Measurements from ENCODE around the gene FOXF2. TPM values are rescaled to one million over a fixed set of nuclear protein-coding genes. Genes with fewer than 3 reads are reported as not detected.

Gene FOXF2
- total and polyA plus RNA-seq, 2 of the 13 experiments (the other 11 are each of a cell fraction or from before 2014, with no cell fraction given) = not detected

DNA sequence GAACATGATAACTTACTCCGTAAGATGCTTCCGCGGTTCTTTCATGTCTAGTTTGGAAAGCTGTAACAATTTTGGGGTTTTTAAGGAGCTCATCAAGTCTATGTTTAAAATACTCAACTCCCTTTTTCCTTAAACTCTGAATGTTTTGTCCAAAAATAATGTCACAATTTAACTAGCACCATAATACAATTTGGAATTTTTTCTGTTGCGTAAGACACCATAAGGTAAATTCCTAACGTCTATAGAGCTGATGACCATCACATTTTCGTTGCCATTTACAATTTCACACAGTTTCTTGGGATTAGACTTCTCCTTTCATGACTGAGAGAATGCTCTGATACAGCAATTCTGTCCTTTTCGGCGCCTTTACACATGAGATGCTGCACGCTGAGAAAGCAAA lies 26.7 kb upstream of the FOXF2 start:
- CTCF ChIA-PET (ENCODE audit: low intra/inter-chr PET ratio, low total read pairs) = no interaction called here
- POLR2A ChIA-PET = no interaction called here
- no peak overlapping the region for H3K9ac ChIP-seq (ENCODE audit: insufficient read depth, low read depth, low read length)
- in situ Hi-C loops (cut with HindIII; ENCODE audit: extremely low pct_ligation_motif_present, low pct_unique_long_range_greater_than_20kb) (no loop called here), intact Hi-C loops (cut with micrococcal nuclease; ENCODE audit: unreplicated experiment) (no loop called here)
- no peak for ATAC-seq
- no peaks in the 10 kb centered on the region for H3K9me3 ChIP-seq (ENCODE audit: low read length)
- no peak overlapping the region for H3K27ac ChIP-seq (ENCODE audit: extremely low read length, insufficient read depth, low read length)
- no peak overlapping the region for H3K4me2 ChIP-seq (ENCODE audit: low read depth, low read length)
- H3K79me2 ChIP-seq (ENCODE audit: insufficient read depth, low read length) = no peaks in the 10 kb centered on the region
- H2AFZ ChIP-seq (ENCODE audit: low read length) = no peak overlapping the region
- no peak for FAIRE-seq
- DNase-seq (ENCODE audit: low spot score) = no peak
- 67% methylated on average over 9 of the region's 9 CpGs for WGBS (ENCODE audit: low lambda C conversion rate)
- no peaks in the 10 kb centered on the region for H3K4me1 ChIP-seq (ENCODE audit: insufficient read depth, low read length)
- no peaks in the 10 kb centered on the region for H3K36me3 ChIP-seq (replicated peaks in 1 of 2; ENCODE audit: control insufficient read depth in 1 of 2, insufficient read depth in 2 of 2, low read length in 2 of 2)
- BruUV-seq (replicated peaks) = no TSS peak
- peaks cover 0 to 35% of the 10 kb centered on the region in 2 experiments; a peak in 2 of 5 replicates for H3K27me3 ChIP-seq (ENCODE audit: control insufficient read depth in 1 of 2, insufficient read depth in 2 of 2, low read length in 2 of 2)
- no peaks in the 10 kb centered on the region for H4K20me1 ChIP-seq (ENCODE audit: insufficient read depth, low read length)
- H3K4me3 ChIP-seq (replicated peaks in 1 of 3; ENCODE audit: insufficient read depth in 1 of 3, low read depth in 2 of 3, low read length in 3 of 3) = no peak overlapping the region
- TF ChIP-seq TBP (CRISPR knock-in tag; IDR thresholded peaks at IDR 0.05) = no peak
- peak; percentile 54; the same call in 1 of the 2 replicates for TF ChIP-seq CEBPB (IDR thresholded peaks at IDR 0.05; ENCODE audit: borderline replicate concordance, low read depth, low read length)
- TF ChIP-seq ZNF605 (CRISPR knock-in tag; IDR thresholded peaks at IDR 0.05) = no peak

DNA sequence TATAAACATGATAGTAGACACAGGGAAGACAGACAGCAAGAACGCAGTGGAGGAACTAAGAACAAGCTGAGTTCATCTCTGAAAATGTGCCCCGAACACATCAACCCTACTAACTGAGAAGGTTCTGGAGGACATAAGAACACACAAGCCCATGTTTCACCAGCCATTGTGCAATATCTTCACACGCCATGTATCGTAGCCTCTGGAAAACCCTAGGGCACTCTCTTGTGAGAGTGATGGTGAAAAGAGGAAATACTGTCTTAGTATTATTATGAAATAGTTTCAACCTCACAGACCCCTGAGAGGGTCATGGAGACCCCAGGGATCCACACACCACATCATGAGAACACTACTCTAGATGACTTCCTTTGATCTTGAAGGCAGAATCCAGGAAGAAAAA lies 26.1 kb upstream of the FOXF2 start:
- Histone ChIP-seq H2AFZ (ENCODE audit: low read length) (no peak overlapping the region), H3K4me1 (ENCODE audit: insufficient read depth, low read length) (no peaks in the 10 kb centered on the region), H3K4me3 (replicated peaks in 1 of 3; ENCODE audit: insufficient read depth in 1 of 3, low read depth in 2 of 3, low read length in 3 of 3) (no peak overlapping the region), H3K9ac (ENCODE audit: insufficient read depth, low read depth, low read length) (no peak overlapping the region), H3K79me2 (ENCODE audit: insufficient read depth, low read length) (no peaks in the 10 kb centered on the region), H4K20me1 (ENCODE audit: insufficient read depth, low read length) (no peaks in the 10 kb centered on the region), H3K27ac (ENCODE audit: extremely low read length, insufficient read depth, low read length) (no peak overlapping the region), H3K36me3 (replicated peaks in 1 of 2; ENCODE audit: control insufficient read depth in 1 of 2, insufficient read depth in 2 of 2, low read length in 2 of 2) (no peaks in the 10 kb centered on the region), H3K4me2 (ENCODE audit: low read depth, low read length) (no peak overlapping the region), H3K9me3 (ENCODE audit: low read length) (no peaks in the 10 kb centered on the region), H3K27me3 (ENCODE audit: control insufficient read depth in 1 of 2, insufficient read depth in 2 of 2, low read length in 2 of 2) (peaks cover 0 to 41% of the 10 kb centered on the region in 2 experiments; a peak in 3 of 5 replicates)
- TF ChIP-seq PCBP1 (IDR thresholded peaks at IDR 0.05; ENCODE audit: borderline replicate concordance, low read depth, low read length) = no peak
- peak; percentile 86 for TF ChIP-seq CEBPB (IDR thresholded peaks at IDR 0.05; ENCODE audit: borderline replicate concordance, low read depth, low read length)
- no TSS peak for BruUV-seq (replicated peaks)
- intact Hi-C loops (cut with micrococcal nuclease; ENCODE audit: unreplicated experiment) = no loop called here
- ATAC-seq (no peak), FAIRE-seq (no peak), DNase-seq (ENCODE audit: low spot score) (no peak)
- CTCF ChIA-PET (ENCODE audit: low intra/inter-chr PET ratio, low total read pairs) = no interaction called here
- WGBS (ENCODE audit: low lambda C conversion rate) = 52% methylated on average over 4 of the region's 4 CpGs
- POLR2A ChIA-PET = no interaction called here
- in situ Hi-C loops (cut with HindIII; ENCODE audit: extremely low pct_ligation_motif_present, low pct_unique_long_range_greater_than_20kb) = no loop called here

Measured in HepG2 (cell line).